ENCODE measurements around the gene SDK2. TPM values are rescaled to one million over a fixed set of nuclear protein-coding genes. Genes with fewer than 3 reads are reported as not detected.

SDK2 gene
- total and polyA plus RNA-seq, 9 of the 15 experiments (the other 6 are each of a cell fraction or from before 2014, with no cell fraction given) = 0.04 TPM; not detected in 8

GRCh38 chr17:73641826-73642600, 2.2 kb downstream of the SDK2 start:
- TF ChIP-seq GTF2F1 (IDR thresholded peaks at IDR 0.05; ENCODE audit: low read depth, low read length) = no peak
- no peak for TF ChIP-seq THRA (IDR thresholded peaks at IDR 0.05)
- TF ChIP-seq ZNF76 (CRISPR knock-in tag; IDR thresholded peaks at IDR 0.05; ENCODE audit: borderline replicate concordance) = no peak
- no peak for TF ChIP-seq SNRNP70 (optimal IDR thresholded peaks at IDR 0.05; ENCODE audit: low read depth, low read length)
- no peak for TF ChIP-seq TOE1 (IDR thresholded peaks at IDR 0.05; ENCODE audit: borderline replicate concordance)
- no peak for TF ChIP-seq TOE1 (CRISPR knock-in tag; IDR thresholded peaks at IDR 0.05; ENCODE audit: borderline replicate concordance, low read depth)
- TF ChIP-seq EWSR1 (IDR thresholded peaks at IDR 0.05; ENCODE audit: borderline replicate concordance, low read depth, partially characterized antibody) = no peak
- no peak for TF ChIP-seq RBFOX2 (IDR thresholded peaks at IDR 0.05; ENCODE audit: low read depth, low read length)
- TF ChIP-seq DDX20 (tag; IDR thresholded peaks at IDR 0.05; ENCODE audit: low read depth) = no peak
- no peak for TF ChIP-seq MAFG (tag; conservative IDR thresholded peaks at IDR 0.05)
- no peak for TF ChIP-seq PPARD (CRISPR knock-in tag; IDR thresholded peaks at IDR 0.05)
- TF ChIP-seq SRSF7 (optimal IDR thresholded peaks at IDR 0.05; ENCODE audit: low read depth, low read length) = no peak
- no peak for TF ChIP-seq HIVEP1 (CRISPR knock-in tag; IDR thresholded peaks at IDR 0.05)
- no peak for TF ChIP-seq SMAD3 (CRISPR knock-in tag; conservative IDR thresholded peaks at IDR 0.05)
- Histone ChIP-seq H3K9ac (ENCODE audit: insufficient read depth in 1 of 2, low read depth in 2 of 2, low read length in 2 of 2) (no peak overlapping the region), H2AFZ (ENCODE audit: low read depth, low read length) (no peak overlapping the region), H3K27ac (ENCODE audit: extremely low read depth, low read depth, low read length) (no peak overlapping the region), H3K4me3 (no peak overlapping the region), H3K4me2 (ENCODE audit: insufficient read depth, low read length) (no peak overlapping the region), H3K9me3 (replicated peaks; ENCODE audit: control insufficient read depth, insufficient read depth, low read depth, low read length) (no peaks in the 10 kb centered on the region), H4K20me1 (replicated peaks; ENCODE audit: control insufficient read depth, insufficient read depth, low read length) (no peaks in the 10 kb centered on the region; the same call in 1 of the 2 replicates), H3K9me1 (ENCODE audit: control insufficient read depth, insufficient read depth, low read length) (no peaks in the 10 kb centered on the region), H3K4me1 (replicated peaks in 1 of 2; ENCODE audit: control insufficient read depth in 2 of 2, insufficient read depth in 2 of 2, low read length in 2 of 2) (peaks cover 0 to 8% of the 10 kb centered on the region in 2 experiments; a peak in 1 of 5 replicates), H3K27me3 (ENCODE audit: control insufficient read depth in 2 of 2, insufficient read depth in 2 of 2, low read length in 2 of 2) (peaks cover 0 to 27% of the 10 kb centered on the region in 2 experiments; a peak in 3 of 5 replicates), H3K79me2 (ENCODE audit: control insufficient read depth, insufficient read depth, low read length) (no peaks in the 10 kb centered on the region), H3K36me3 (ENCODE audit: control insufficient read depth, insufficient read depth, low read length) (no peaks in the 10 kb centered on the region)
- ATAC-seq (no peak), FAIRE-seq (no peak), DNase-seq (ENCODE audit: extremely low read depth in 1 of 4, low spot score in 3 of 4) (no peak)
- in situ Hi-C loops (cut with MboI) (no loop called here), intact Hi-C loops (cut with micrococcal nuclease) (no loop called here)
- 0% methylated on average over 11 of the region's 12 CpGs for WGBS (ENCODE audit: insufficient coverage, low coverage, missing lambda C conversion rate)
- CTCF ChIA-PET (ENCODE audit: low intra/inter-chr PET ratio) = no interaction called here
- POLR2A ChIA-PET = no interaction called here
- BruUV-seq (replicated peaks) = no TSS peak

Measured in K562 (cell line).